Activated T-cell treated with anti-CD3 and anti-CD28 coated beads, Interleukin-2, amount 50 U/mL, for 24 hours (primary cell): ENCODE measurements around the gene ASAP2.
A peak's percentile ranks its signal among the peaks of the same experiment; 100 is the strongest.

Experiments
- DNase-seq: peaks from one replicate; pipeline ENCODE4 v3.0.0-alpha.2; 2020
- H3K27ac Mint-ChIP-seq: 2 replicates; pipeline ENCODE4 v1.8.0; 2020; ENCODE audit warnings: mild to moderate bottlenecking, mixed read lengths
- H3K27me3 Mint-ChIP-seq: 2 replicates; pipeline ENCODE4 v1.8.0; 2020; ENCODE audit warnings: mixed read lengths
- H3K36me3 Mint-ChIP-seq: 2 replicates; pipeline ENCODE4 v1.8.0; 2020; ENCODE audit warnings: low read depth, mixed read lengths
- H3K4me1 Mint-ChIP-seq: 2 replicates; pipeline ENCODE4 v1.8.0; 2020; ENCODE audit warnings: low read depth, mixed read lengths
- H3K4me3 Mint-ChIP-seq: 2 replicates; pipeline ENCODE4 v1.8.0; 2020; ENCODE audit warnings: mild to moderate bottlenecking, moderate library complexity, mixed read lengths
- H3K9me3 Mint-ChIP-seq: 2 replicates; pipeline ENCODE4 v1.8.0; 2020; ENCODE audit warnings: mixed read lengths

ASAP2 gene

DNA sequence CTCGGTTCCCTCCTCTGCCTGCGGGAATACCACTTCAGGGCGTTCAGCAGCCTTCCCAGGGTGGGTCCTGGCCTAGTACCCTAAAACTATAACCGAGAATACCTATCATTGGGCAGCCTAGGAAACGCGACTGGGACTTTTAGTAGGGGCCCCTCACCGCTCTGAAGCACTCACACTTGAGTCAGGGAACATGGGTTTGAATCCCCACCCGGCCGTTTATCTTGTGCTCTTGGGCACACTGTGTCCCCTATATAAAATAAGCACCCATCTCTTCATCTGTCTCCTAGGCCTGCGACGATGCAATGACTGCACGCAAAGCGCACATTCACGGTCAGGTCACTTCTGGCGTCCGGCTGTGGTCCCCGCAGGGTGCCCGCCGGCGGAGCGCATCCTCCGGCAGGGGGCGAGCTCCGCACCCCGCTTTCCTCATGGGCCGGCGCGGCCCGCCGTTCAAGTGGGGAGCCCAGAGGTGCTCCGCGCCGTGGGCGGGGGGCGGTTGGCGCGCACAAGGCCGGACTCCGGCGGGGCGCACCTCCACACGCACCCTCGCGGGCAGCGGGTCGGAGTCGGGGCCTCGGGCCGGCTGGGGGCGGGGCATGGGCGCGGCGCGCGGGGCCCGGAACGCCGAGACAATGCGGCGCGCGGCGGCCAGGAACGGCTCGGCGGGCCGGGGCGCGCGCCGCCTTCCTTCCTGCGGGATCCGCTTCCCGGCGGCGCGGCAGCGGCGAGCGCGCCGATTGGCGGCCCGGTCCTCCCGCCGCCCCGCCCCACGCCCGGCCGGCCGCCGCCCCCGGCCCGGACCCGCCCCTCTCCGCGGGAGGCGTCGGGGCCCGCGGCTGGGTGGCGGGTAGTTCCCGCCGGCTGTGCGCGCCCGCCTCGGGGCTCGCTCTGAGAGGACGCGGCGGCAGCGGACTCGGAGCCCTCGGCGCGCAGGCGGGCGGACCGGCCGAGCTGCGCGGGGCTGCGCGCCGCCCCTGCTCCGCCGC, at the start of gene ASAP2:
Gene ASAP2 (plus strand): TSS at position 850 of the 986 bp plus-strand sequence. CDS start 293 bp downstream, outside the sequence.
- Mint-ChIP-seq H3K36me3 (no peaks in the 10 kb centered on the region), H3K4me1 (peaks cover 8% of the 10 kb centered on the region), H3K27ac (no peak within 1 kb of the TSS), H3K9me3 (no peaks in the 10 kb centered on the region), H3K4me3 (peak within 1 kb of the TSS; percentile 66), H3K27me3 (peaks cover 65% of the 10 kb centered on the region)
- DNase-seq = peak; percentile 73

DNA sequence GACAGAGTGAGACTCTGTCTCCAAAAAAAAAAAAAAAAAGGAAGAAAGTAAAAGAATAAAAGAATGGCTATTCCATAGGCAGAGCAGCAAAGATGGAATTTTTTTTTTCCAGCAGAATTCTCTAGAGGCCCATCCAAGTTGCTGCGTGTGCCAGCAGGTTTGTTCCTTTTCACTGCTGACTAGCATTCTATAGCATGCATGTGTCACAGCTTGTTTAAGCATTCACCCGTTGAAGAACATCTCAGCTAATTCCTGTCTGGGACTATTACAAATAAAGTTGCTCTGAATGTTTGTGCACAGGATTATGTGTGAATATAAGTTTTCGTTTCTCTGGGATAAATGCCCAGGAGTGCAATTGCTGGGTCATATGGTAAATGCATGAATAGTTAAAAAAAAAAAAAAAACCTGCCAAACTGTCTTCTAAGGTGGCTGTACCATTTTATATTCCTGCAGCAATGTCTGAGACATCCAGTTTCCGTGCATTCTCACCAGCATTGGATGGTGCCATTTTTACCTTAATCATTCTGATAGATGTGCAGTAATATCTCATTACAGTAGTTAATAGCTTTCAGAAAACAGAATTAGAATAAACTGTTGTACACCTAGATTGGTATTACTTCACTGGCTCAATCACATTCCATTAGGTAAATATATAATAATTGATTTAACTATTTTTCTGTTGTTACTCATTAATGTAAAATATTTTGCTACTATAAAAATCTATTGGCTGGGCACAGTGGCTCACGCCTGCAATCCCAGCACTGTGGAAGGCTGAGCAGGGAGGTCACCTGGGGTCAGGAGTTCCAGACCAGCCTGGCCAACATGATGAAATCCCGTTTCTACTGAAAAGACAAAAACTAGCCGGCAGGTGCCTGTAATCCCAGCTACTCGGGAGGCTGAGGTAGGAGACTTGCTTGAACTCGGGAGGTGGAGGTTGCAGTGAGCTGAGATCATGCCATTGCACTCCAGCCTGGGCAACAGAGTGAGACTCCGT, 47.5 kb upstream of the ASAP2 start:
- no peak for DNase-seq
- H3K27ac Mint-ChIP-seq = no peak overlapping the region
- peaks cover 6% of the 10 kb centered on the region for H3K27me3 Mint-ChIP-seq
- H3K9me3 Mint-ChIP-seq = no peaks in the 10 kb centered on the region
- no peaks in the 10 kb centered on the region for H3K36me3 Mint-ChIP-seq
- no peak overlapping the region for H3K4me3 Mint-ChIP-seq
- H3K4me1 Mint-ChIP-seq = no peaks in the 10 kb centered on the region

GRCh38 chr2:9160732-9161131, 45.9 kb upstream of the ASAP2 start:
- no peak for DNase-seq
- Mint-ChIP-seq H3K27ac (no peak overlapping the region), H3K9me3 (no peaks in the 10 kb centered on the region), H3K4me3 (no peak overlapping the region), H3K4me1 (no peaks in the 10 kb centered on the region), H3K36me3 (no peaks in the 10 kb centered on the region), H3K27me3 (no peaks in the 10 kb centered on the region)

DNA sequence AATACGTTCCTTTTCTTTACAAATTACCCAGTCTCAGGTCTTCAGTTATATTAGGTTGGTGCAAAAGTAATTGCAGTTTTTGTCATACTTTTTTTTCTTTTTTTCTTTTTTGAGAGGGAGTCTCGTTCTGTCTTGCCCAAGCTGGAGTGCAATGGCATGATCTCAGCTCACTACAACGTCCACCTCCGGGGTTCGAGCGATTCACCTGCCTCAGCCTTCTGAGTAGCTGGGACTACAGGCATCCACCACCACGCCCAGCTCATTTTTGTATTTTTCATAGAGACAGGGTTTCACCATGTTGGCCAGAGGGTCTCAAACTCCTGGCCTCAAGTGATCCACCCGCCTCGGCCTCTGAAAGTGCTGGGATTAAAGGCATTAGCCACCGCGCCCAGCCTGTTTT, 43.8 kb upstream of the ASAP2 start:
- DNase-seq = no peak
- Mint-ChIP-seq H3K36me3 (no peaks in the 10 kb centered on the region), H3K4me1 (no peaks in the 10 kb centered on the region), H3K4me3 (no peak overlapping the region), H3K9me3 (no peaks in the 10 kb centered on the region), H3K27me3 (no peaks in the 10 kb centered on the region), H3K27ac (no peak overlapping the region)

DNA sequence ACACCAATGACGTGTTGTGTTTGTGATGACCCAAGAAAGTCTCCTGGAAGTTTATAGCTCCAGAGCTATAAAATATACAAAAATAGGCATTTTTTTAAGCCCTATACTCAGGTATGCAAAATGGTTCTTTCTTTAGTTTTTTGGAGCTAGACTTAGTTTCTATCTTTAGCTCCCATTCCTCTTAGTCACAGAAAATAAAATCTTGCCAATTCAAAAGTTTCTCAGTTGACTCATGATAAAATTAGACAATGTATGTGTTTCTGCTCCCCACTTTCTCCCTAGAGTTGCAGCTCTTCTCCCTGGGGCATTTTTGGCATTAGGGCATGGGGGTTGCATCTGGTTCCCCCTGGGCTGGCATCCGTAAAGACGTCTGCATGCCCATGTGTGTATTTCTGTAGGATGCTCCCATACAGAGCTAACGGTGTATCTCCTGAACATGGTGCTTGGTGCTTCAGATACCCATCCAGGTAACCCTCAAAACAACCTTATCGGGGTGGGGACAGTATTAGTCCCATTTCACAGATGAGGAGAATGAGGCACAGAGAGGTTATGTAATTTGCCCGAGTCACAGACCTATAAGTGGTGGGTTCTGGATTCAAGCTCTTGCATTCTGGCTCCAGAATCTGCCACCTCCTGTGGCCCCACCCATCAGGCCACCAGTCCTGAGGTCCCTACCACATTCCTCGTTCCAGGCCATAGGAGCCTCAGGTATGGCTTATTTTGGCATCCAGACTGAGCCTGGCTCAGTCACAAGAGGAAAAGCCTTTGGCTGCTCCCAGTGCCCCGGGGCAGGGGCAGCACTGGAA, 43.1 kb upstream of the ASAP2 start:
- Mint-ChIP-seq H3K4me3 (no peak overlapping the region), H3K36me3 (no peaks in the 10 kb centered on the region), H3K9me3 (no peaks in the 10 kb centered on the region), H3K27ac (no peak overlapping the region), H3K4me1 (no peaks in the 10 kb centered on the region), H3K27me3 (no peaks in the 10 kb centered on the region)
- DNase-seq = no peak

DNA sequence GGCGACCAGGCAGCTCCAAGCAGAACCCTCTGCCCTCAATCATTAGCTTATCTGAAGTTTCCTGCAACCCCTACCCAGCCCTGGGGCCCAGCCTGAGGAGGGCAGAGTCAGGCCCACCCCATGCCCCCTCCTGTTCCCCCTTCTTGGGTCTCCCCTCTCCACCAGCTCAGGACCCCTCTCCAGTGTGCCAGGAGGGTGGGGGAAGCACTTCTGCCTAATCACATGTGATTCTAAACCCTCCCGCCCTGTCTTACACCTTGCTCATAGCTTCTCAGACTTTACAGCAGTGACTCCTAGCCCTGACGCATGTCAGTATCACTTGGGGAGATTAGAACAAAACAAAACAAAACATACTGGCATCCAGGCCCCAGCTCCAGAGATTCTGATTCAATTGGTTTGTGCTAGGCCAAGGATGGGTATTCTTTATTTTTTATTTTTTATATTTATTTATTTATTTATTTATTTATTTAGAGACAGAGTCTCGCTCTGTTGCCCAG, 42.5 kb upstream of the ASAP2 start:
- no peaks in the 10 kb centered on the region for H3K9me3 Mint-ChIP-seq
- no peaks in the 10 kb centered on the region for H3K4me1 Mint-ChIP-seq
- no peak overlapping the region for H3K4me3 Mint-ChIP-seq
- no peaks in the 10 kb centered on the region for H3K36me3 Mint-ChIP-seq
- H3K27me3 Mint-ChIP-seq = peaks cover 3% of the 10 kb centered on the region
- DNase-seq = no peak
- H3K27ac Mint-ChIP-seq = no peak overlapping the region

GRCh38 chr2:9165625-9166024, 41.0 kb upstream of the ASAP2 start:
- H3K4me3 Mint-ChIP-seq = no peak overlapping the region
- no peaks in the 10 kb centered on the region for H3K36me3 Mint-ChIP-seq
- DNase-seq = no peak
- peaks cover 11% of the 10 kb centered on the region for H3K27me3 Mint-ChIP-seq
- H3K9me3 Mint-ChIP-seq = no peaks in the 10 kb centered on the region
- no peaks in the 10 kb centered on the region for H3K4me1 Mint-ChIP-seq
- H3K27ac Mint-ChIP-seq = no peak overlapping the region

DNA sequence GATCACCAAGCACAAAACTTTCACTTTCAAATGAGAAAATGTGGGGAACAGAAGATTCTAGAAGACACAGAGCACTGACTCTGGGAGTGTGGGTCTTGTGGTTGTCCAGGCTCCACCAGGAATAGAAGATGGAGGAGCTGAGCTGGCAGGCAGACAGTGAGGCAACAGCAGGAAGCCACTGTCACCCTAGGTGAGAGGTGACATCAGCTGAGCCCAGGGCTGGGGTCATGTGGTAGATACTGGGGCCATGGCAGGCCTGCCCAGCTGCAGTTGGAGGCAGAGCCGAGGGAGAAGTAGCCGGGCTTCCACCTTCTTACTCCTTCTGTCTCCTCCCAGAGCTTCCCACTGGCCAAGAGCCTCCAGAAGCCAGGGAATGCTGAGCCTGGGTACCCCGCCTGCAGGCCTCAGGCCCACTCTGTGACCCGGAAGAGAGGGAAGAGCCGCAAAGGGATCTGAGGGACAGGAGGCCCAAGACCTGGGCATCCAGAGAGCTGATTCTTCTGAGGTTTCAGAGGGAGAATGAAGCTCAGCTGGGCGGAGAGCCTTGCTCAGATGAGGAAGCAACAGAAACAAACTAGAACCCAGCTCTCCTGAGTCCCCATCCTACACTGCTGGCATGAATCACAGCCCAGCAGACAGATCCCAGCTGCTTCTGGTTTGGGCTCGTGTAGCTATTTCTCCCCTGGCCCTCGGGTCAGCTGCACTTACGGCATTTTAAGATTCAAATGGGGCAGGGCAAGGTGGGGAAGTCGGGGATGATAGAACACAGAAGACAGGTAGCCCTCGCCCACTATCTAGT, 39.8 kb upstream of the ASAP2 start:
- DNase-seq = no peak
- Mint-ChIP-seq H3K36me3 (no peaks in the 10 kb centered on the region), H3K27ac (no peak overlapping the region)

DNA sequence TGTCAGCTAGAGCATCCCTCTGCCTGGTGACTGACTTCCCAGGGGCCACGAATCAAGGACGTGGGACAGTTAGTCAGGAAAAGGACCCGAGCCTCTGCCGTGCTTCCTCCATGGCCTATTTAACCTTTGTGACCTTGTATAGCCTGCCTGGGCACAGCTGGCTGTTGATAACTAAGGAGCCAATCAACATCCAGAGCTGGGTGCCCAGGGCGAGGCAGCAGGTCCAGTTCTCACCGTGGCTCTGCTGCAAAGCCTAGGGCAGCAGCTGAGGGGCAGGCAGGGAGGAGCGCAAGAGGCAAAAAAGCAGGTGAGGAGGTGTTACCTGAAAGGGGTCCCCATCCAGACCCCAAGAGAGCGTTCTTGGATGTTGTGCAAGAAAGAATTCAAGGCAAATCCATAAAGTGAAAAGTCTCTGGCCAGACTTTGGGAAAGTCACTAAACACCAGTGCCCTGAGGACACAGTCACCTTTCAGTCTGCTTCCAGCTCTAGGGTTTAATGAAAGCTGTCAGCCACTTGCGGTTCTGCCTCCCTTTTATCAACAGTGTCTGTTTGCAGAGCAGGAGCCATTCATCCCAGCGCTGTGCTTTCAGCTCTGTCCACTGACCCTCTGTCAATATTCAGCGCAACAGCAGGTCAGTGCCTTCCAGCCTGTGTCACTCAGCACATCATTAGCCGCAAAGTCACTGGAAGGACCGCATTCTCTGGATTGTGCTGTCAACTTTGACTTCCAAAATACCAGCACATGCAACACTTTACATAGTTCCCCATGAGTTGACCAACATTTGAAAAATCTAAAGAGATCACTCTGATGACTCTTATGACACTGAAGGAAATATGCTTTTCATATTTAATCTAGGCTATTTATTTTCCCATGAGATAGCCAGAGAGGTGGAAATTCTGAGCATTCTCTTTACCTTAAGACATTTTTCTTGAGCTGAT, 38.6 kb upstream of the ASAP2 start:
- Mint-ChIP-seq H3K27me3 (peaks cover 17% of the 10 kb centered on the region), H3K9me3 (no peaks in the 10 kb centered on the region), H3K27ac (no peak overlapping the region), H3K4me1 (no peaks in the 10 kb centered on the region), H3K36me3 (no peaks in the 10 kb centered on the region), H3K4me3 (no peak overlapping the region)
- no peak for DNase-seq

More for the DNA sequence above, 39.8 kb upstream of the ASAP2 start:
- H3K4me1 Mint-ChIP-seq = no peaks in the 10 kb centered on the region
- no peak overlapping the region for H3K4me3 Mint-ChIP-seq
- H3K27me3 Mint-ChIP-seq = peaks cover 17% of the 10 kb centered on the region
- no peaks in the 10 kb centered on the region for H3K9me3 Mint-ChIP-seq

DNA sequence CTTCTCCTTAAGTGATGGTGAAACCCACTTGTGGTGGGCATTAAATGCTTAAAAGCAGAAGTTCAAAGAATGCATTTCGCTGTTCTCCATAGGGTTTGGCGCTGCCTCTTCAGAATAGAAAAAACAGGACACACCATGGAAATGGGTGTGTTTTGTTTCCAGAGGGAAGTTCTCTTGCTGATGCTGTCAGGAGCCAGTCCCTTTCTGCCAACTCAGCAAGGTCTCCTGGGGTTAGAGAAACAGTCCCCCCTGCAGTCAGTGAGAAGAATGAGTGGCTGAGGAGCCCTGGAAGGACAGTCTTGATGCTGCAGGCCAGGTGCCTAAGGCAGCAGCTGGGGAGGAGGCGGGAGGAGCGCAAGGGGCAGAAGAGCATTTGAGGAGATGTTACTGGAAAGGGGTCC, 37.8 kb upstream of the ASAP2 start:
- DNase-seq = no peak
- Mint-ChIP-seq H3K36me3 (no peaks in the 10 kb centered on the region), H3K4me1 (no peaks in the 10 kb centered on the region), H3K27me3 (peaks cover 20% of the 10 kb centered on the region), H3K9me3 (no peaks in the 10 kb centered on the region), H3K27ac (no peak overlapping the region), H3K4me3 (no peak overlapping the region)

- H3K27ac Mint-ChIP-seq = no peak overlapping the region
- no peaks in the 10 kb centered on the region for H3K4me1 Mint-ChIP-seq
- H3K9me3 Mint-ChIP-seq = no peaks in the 10 kb centered on the region
- no peak overlapping the region for H3K4me3 Mint-ChIP-seq
- H3K36me3 Mint-ChIP-seq = no peaks in the 10 kb centered on the region
- no peak for DNase-seq
- peaks cover 26% of the 10 kb centered on the region for H3K27me3 Mint-ChIP-seq
Observed at GRCh38 chr2:9169349-9170107, 37.1 kb upstream of the ASAP2 start.
